ENCODE measurements around the gene ATP6V0C. TPM values are rescaled to one million over a fixed set of nuclear protein-coding genes. Genes with fewer than 3 reads are reported as not detected.

The ATP6V0C gene
- total and polyA plus RNA-seq, 2 of the 13 experiments (the other 11 are each of a cell fraction or from before 2014, with no cell fraction given), result 10.4 to 20.1 TPM

DNA sequence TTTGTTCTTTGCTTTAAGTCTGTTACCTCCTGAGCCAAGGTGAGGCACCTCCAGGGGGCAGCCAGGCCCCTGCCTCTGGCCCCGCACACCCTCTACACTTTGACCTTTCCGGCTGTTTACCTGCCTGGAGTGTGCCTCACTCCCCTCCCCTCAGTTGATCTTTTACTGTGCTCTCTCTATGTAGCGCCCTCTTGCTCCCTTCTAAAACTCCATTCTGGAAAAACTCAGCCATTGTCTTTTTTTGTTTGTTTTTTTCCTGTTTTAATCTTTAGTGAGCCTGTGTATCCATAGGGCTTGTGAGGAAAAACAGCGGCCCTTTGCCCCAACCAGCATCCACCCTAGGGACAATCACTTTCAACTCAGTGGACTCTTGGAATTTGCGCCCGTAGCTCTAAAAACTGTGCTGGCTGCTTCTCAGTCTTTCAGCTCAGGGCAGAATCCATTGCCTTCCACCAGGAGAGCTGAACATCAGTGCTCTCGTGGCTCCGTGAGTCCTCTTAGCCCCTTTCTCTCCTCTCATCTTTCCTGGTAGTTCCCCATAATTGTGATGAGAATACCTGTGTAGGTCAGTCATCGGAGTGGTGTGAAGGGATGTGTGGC lies 10.7 kb downstream of the ATP6V0C start (continued):
- TF ChIP-seq, protein P1, sequence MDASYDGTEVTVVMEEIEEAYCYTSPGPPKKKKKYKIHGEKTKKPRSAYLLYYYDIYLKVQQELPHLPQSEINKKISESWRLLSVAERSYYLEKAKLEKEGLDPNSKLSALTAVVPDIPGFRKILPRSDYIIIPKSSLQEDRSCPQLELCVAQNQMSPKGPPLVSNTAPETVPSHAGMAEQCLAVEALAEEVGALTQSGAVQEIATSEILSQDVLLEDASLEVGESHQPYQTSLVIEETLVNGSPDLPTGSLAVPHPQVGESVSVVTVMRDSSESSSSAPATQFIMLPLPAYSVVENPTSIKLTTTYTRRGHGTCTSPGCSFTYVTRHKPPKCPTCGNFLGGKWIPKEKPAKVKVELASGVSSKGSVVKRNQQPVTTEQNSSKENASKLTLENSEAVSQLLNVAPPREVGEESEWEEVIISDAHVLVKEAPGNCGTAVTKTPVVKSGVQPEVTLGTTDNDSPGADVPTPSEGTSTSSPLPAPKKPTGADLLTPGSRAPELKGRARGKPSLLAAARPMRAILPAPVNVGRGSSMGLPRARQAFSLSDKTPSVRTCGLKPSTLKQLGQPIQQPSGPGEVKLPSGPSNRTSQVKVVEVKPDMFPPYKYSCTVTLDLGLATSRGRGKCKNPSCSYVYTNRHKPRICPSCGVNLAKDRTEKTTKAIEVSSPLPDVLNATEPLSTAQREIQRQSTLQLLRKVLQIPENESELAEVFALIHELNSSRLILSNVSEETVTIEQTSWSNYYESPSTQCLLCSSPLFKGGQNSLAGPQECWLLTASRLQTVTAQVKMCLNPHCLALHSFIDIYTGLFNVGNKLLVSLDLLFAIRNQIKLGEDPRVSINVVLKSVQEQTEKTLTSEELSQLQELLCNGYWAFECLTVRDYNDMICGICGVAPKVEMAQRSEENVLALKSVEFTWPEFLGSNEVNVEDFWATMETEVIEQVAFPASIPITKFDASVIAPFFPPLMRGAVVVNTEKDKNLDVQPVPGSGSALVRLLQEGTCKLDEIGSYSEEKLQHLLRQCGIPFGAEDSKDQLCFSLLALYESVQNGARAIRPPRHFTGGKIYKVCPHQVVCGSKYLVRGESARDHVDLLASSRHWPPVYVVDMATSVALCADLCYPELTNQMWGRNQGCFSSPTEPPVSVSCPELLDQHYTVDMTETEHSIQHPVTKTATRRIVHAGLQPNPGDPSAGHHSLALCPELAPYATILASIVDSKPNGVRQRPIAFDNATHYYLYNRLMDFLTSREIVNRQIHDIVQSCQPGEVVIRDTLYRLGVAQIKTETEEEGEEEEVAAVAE (CRISPR knock-in tag; IDR thresholded peaks at IDR 0.05; ENCODE audit: borderline replicate concordance), result no peak
- TF ChIP-seq, protein P2, sequence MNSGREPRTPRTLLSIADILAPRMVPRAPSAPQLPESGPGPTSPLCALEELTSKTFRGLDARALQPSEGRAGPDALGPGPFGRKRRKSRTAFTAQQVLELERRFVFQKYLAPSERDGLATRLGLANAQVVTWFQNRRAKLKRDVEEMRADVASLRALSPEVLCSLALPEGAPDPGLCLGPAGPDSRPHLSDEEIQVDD (CRISPR knock-in tag; IDR thresholded peaks at IDR 0.05; ENCODE audit: borderline replicate concordance), result no peak
- TF ChIP-seq, protein P3, sequence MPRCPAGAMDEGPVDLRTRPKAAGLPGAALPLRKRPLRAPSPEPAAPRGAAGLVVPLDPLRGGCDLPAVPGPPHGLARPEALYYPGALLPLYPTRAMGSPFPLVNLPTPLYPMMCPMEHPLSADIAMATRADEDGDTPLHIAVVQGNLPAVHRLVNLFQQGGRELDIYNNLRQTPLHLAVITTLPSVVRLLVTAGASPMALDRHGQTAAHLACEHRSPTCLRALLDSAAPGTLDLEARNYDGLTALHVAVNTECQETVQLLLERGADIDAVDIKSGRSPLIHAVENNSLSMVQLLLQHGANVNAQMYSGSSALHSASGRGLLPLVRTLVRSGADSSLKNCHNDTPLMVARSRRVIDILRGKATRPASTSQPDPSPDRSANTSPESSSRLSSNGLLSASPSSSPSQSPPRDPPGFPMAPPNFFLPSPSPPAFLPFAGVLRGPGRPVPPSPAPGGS (CRISPR knock-in tag; IDR thresholded peaks at IDR 0.05), result peak; percentile 80; the same call in 1 of the 2 replicates
- TF ChIP-seq NFKBIZ (CRISPR knock-in tag; IDR thresholded peaks at IDR 0.05) (0 out of 2 replicates have a peak, but pooled peaks have one; percentile 46), NFYB (CRISPR knock-in tag; IDR thresholded peaks at IDR 0.05) (no peak), ZNF75D (CRISPR knock-in tag; IDR thresholded peaks at IDR 0.05; ENCODE audit: borderline replicate concordance) (no peak), ZNF563 (CRISPR knock-in tag; IDR thresholded peaks at IDR 0.05) (0 out of 2 replicates have a peak, but pooled peaks have one; percentile 25), CBX2 (IDR thresholded peaks at IDR 0.05; ENCODE audit: low read depth, low read length) (no peak), CBX2 (CRISPR knock-in tag; IDR thresholded peaks at IDR 0.05; ENCODE audit: low read depth) (no peak), ZNF232 (CRISPR knock-in tag; IDR thresholded peaks at IDR 0.05; ENCODE audit: borderline replicate concordance) (no peak), ZNF326 (CRISPR knock-in tag; IDR thresholded peaks at IDR 0.05; ENCODE audit: borderline replicate concordance) (no peak), ADNP (CRISPR knock-in tag; IDR thresholded peaks at IDR 0.05) (no peak), ZNF337 (CRISPR knock-in tag; IDR thresholded peaks at IDR 0.05; ENCODE audit: borderline replicate concordance, low read depth) (no peak), ZFP36L2 (CRISPR knock-in tag; IDR thresholded peaks at IDR 0.05) (no peak), TAF15 (IDR thresholded peaks at IDR 0.05; ENCODE audit: low read depth, low read length, poor library complexity, severe bottlenecking) (no peak)
- TF ChIP-seq, protein P4, sequence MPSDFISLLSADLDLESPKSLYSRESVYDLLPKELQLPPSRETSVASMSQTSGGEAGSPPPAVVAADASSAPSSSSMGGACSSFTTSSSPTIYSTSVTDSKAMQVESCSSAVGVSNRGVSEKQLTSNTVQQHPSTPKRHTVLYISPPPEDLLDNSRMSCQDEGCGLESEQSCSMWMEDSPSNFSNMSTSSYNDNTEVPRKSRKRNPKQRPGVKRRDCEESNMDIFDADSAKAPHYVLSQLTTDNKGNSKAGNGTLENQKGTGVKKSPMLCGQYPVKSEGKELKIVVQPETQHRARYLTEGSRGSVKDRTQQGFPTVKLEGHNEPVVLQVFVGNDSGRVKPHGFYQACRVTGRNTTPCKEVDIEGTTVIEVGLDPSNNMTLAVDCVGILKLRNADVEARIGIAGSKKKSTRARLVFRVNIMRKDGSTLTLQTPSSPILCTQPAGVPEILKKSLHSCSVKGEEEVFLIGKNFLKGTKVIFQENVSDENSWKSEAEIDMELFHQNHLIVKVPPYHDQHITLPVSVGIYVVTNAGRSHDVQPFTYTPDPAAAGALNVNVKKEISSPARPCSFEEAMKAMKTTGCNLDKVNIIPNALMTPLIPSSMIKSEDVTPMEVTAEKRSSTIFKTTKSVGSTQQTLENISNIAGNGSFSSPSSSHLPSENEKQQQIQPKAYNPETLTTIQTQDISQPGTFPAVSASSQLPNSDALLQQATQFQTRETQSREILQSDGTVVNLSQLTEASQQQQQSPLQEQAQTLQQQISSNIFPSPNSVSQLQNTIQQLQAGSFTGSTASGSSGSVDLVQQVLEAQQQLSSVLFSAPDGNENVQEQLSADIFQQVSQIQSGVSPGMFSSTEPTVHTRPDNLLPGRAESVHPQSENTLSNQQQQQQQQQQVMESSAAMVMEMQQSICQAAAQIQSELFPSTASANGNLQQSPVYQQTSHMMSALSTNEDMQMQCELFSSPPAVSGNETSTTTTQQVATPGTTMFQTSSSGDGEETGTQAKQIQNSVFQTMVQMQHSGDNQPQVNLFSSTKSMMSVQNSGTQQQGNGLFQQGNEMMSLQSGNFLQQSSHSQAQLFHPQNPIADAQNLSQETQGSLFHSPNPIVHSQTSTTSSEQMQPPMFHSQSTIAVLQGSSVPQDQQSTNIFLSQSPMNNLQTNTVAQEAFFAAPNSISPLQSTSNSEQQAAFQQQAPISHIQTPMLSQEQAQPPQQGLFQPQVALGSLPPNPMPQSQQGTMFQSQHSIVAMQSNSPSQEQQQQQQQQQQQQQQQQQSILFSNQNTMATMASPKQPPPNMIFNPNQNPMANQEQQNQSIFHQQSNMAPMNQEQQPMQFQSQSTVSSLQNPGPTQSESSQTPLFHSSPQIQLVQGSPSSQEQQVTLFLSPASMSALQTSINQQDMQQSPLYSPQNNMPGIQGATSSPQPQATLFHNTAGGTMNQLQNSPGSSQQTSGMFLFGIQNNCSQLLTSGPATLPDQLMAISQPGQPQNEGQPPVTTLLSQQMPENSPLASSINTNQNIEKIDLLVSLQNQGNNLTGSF (CRISPR knock-in tag; IDR thresholded peaks at IDR 0.05), result no peak
